ENCODE measurements around the gene ZNF785.

DNA sequence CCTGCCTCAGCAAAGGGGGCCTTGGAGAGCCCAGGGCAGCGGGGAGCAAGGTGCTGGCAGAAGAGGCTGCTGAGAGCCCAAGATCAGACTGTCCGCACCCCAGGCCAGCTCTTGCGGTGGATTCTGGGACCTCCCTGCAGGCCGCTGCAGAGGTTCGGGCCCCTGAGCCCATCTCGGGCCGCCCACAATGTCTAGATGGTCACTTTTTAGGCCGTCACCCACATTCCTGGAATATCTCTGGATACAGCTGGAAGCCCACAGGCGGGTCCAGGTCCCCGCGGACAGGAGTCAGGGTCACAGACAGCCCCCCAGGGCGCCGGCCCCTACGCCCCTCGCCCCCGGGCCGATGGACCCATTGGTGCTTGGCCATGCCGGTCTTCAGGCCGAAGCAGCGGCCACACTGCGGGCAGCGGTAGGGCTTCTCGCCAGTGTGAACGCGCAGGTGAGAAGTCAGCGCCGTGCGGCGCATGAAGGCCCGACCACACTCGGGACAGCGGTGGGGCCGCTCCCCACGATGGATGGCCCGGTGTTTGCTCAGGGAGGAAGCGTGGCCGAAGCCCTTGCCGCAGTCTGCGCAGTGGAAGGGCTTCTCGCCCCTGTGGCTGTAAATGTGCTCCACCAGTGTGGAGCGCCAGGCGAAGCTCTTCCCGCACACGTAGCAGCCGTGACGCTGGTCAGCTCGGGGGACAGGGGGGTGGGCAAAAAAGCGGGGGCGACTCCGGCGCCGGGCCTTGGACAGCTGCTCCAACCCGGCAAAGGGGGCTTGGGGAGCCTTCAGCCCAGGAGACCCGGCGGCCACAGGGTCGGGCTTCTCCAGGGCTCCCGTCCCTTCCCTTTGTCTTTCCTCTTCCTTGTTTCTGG, 53.0 kb downstream of the ZNF785 start:
- TF ChIP-seq, protein P1, sequence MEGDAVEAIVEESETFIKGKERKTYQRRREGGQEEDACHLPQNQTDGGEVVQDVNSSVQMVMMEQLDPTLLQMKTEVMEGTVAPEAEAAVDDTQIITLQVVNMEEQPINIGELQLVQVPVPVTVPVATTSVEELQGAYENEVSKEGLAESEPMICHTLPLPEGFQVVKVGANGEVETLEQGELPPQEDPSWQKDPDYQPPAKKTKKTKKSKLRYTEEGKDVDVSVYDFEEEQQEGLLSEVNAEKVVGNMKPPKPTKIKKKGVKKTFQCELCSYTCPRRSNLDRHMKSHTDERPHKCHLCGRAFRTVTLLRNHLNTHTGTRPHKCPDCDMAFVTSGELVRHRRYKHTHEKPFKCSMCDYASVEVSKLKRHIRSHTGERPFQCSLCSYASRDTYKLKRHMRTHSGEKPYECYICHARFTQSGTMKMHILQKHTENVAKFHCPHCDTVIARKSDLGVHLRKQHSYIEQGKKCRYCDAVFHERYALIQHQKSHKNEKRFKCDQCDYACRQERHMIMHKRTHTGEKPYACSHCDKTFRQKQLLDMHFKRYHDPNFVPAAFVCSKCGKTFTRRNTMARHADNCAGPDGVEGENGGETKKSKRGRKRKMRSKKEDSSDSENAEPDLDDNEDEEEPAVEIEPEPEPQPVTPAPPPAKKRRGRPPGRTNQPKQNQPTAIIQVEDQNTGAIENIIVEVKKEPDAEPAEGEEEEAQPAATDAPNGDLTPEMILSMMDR (IDR thresholded peaks at IDR 0.05), result no peak
- TF ChIP-seq EZH2 (IDR thresholded peaks at IDR 0.05; ENCODE audit: borderline replicate concordance, insufficient read depth, low read depth, low read length, poor library complexity, severe bottlenecking), result no peak

Measured in B cell (primary cell).